CD4-positive, alpha-beta T cell treated with Interleukin-12 subunit alpha and Interleukin-12 subunit beta, for 1 hour (primary cell): ENCODE results near the gene GSPT1.

Source experiments
- DNase-seq: peaks from one replicate; pipeline ENCODE4 v3.0.0-alpha.2; 2020

GSPT1 gene

DNA sequence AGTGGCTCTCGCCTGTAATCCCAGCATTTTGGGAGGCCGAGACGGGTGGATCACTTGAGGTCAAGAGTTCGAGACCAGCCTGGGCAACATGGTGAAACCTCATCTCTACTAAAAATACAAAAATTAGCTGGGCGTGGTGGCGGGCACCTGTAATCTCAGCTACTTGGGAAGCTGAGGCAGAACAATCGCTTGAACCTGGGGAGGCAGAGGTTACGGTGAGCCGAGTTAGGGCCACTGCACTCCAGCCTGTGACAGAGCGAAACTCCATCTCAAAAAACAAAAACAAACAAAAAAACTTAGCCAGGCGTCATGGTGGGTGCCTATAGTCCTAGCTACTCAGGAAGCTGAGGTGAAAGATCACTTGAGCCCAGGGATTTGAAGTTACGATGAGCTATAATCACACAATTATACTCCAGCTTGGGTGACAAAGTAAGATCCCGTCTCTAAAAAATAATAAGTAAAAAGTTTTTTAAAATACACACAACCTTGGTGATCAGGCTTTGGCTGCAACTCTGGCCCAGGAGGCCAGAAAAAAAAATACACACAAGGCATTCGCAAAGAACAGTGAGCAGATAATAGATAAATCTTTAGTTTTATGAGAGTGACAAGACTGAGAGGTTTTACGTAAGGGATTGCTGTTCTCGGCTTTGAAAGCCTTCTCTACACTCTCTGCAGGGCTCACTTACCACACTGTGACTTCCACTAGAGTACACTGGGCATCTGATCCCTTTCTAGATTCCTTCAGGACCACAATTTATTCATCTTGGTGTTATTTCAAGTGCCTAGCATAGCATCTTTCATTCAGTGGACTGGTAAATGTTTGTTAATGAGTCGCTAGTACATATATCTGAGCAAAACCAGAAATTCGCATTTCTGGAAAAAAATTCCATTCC, 5.9 kb downstream of the GSPT1 start:
- no peak for DNase-seq

- DNase-seq, result no peak
Measured at GRCh38 chr16:11907160-11907970, 8.4 kb downstream of the GSPT1 start.

GRCh38 chr16:11903906-11904305, 11.8 kb downstream of the GSPT1 start:
- no peak for DNase-seq

DNA sequence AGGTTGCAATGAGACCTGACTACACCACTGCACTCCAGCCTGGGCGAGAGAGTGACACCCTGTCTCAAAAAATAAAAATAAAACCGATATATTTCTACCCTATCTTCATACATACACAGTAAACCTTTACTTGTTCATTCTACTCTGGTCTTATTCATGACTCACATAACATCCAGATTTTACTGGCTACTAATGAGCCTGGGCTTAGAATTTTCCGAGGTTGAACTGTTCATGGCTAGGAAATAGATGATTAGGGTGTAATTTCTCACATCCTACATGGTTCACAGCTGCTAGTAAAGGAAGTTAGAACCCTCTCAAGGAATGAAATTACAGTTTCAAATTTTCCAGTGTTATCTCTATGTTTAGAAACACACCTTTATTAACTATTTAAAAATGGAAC, 14.7 kb downstream of the GSPT1 start:
- DNase-seq, result no peak

GRCh38 chr16:11896486-11897176, 19.1 kb downstream of the GSPT1 start:
- DNase-seq, result no peak

DNA sequence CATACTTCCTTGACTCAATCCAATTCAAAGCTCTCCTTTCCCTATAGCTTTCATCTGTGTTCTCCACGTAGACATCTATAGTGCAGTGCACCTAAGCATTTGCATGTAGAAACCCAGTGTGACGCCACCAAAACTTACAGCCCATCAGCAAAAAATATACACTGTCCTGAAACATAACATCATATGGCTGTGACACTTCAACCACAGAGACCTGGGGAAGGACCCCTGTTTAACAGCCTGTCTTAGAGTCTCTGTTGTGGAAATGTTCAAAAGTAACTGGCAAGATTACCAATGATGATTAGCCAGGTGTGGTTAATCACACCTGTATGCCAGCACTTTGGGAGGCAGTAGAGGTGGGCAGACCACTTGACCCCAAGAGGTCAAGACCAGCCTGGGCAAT, 22.2 kb downstream of the GSPT1 start:
- DNase-seq, result no peak

- no peak for DNase-seq
Measured at GRCh38 chr16:11892761-11893160, 23.0 kb downstream of the GSPT1 start.

DNA sequence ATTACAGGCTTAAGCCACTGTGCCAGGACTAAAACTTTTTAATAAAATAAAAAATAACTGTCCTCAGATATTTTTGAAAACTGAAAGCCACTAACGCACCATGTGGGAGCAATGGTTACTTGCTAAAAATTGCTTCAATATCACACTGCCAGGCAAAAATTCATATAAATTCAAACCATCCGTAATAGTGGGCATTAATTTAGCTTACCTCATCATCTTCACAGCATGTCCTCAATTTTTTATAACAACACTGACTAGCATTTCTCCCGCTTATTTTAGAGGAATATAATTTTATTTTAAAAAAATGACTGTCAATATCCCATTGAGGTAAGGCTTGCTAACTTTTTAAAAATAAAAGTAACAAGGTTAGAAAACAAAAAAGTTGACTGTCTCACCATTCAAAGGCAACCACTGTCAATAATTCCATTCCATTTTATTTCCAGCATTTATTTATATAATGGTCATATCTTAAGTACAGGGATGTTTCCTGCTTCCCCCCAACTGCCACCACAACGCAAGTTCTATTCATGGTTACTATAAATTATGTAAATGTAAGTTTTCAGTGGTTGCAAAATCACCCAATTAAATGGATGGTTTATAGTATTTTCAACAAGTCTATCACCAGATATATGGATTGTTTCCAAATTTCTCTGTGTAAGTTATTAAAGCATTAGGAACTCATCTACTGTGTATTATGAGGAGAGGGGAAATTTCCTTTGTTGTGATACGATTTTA, 25.4 kb downstream of the GSPT1 start:
- DNase-seq, result no peak

GRCh38 chr16:11886881-11887280, 28.9 kb downstream of the GSPT1 start:
- no peak for DNase-seq

DNA sequence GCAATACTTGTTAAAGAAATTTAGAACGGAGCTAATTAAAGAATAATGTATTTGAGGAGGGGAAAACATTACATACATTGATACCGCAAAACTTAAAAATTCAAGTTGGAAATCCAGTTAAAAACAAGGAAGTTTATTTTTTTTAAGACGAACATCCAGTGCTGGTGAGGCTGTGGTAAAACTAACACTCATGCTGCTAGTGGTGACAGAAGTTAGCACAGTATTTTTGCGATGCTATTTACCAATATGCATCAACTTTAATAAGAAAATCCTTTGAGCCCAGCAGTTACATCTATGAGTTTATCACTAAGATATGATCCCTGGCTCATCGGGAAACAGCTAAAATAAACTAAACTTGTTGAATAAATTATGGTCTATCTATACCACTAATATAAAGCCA, 31.7 kb downstream of the GSPT1 start:
- no peak for DNase-seq

- no peak for DNase-seq
Measured at GRCh38 chr16:11880007-11880406, 35.7 kb downstream of the GSPT1 start.

DNA sequence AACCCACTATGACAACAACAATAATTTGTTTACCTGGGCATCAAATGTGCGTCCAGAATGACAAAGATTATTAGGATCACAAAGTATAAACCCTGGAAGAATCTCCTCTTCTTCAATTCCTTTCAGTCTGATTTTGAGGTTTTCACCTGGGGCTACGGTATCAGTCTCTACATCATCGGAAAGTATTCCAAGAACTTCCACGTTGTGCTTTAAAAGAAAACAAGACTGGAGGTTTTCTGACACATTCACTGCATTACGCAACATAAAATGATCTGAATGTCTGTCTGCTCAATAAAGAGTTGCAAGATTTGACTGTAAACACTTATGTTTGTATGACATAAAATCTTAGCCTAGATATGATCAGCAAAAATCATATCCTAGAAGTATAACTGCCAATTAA, 38.4 kb downstream of the GSPT1 start:
- DNase-seq, result no peak

- DNase-seq, result no peak
Measured at GRCh38 chr16:11876306-11876705, 39.5 kb downstream of the GSPT1 start.

DNA sequence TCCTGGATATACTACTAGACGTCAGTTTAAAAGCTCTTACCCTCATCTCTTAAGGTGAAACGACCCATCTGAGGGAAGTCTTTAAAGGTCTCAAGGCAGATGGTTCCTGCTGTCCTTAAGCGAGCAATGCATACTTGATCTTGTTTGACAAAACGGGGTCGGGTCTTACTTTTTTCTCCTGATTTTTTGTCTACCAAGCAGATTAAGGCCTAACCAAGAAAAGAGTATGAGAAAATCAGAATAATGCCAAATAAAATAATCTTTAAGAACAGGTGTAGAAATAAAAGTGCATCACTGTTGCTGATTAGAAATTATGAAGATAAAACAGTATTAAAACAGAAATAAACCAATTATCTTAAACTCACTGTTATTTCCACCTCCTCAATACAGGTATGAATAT, 40.0 kb downstream of the GSPT1 start:
- DNase-seq, result no peak

DNA sequence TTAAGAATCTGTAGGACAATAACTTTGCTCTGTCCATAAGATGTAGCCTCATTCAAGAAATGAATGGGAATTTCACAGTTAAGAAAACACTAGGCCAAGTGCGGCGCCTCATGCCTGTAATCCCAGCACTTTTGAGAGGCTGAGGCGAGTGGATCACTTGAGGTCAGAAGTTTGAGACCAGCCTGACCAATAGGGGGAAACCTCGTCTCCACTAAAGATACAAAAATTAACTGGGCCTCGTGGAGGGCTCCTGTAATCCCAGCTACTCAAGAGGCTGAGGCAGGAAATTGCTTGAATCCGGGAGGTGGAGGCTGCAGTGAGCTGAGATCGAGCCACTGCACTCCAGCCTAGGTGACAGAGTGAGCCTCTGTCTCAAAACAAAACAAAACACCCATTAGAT, 44.6 kb downstream of the GSPT1 start:
- DNase-seq, result no peak

DNA sequence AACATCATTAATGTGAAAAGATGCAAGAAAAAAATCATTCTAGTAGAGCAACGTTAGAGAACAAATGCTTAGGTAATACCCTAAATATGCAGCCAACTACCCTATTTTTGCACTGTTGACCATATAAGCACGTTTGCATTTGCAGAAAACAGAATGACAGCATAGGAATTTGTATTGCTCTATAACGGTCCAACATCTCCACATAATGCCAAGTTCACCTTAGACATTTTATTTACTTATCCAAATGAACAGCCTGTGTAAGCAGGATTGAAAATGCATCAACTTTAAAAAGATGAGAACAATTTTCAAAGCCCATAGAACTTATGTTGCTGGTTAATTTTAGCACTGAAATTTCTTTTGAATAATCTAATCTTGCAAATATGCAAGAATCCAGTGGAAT, 45.4 kb downstream of the GSPT1 start:
- no peak for DNase-seq

GRCh38 chr16:11869353-11870228, 46.2 kb downstream of the GSPT1 start:
- DNase-seq, result no peak

DNA sequence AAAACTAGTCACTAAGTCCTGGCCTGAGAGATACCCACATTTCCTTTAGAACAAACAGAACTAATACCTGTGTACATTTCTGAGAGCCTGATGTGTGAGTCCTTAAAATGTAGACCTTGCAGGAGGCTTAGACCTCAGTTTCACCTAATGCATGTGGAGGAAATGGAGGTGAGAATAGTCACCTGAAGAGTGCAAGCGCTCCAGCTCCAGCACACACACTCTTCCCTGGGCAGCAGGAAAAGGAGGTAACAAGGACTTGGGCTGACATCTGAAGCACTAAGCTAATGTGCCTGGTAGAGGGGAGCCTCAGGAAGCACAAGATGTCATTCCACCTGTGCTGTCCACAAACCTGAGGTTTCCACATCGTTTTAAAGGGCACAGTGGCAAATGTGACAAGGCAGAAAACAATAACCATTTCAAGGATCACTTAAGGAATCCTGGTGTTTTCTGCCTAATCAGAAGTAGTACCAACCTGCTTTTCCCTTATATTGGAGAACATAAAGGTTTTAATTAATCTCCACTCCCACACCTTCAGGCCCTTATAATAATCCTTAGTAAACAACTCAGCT, 47.3 kb downstream of the GSPT1 start:
- no peak for DNase-seq

DNA sequence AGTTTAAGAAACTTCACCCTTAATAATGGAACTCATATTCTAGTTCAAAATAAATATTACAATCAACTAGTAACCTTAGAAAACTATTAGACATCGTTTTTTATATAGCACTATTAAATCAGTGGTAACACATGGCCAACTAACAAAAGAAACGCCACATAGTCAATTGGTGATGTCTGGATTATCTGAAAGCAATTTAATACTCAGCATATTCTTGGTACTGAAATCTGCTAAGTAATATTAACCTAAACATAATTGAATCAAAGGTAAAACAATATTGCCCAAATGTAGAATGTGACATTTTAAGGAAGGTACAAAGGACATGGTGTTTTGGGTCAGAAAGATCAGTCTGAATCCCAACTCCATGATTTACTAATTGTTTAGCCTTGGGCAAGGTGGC, 53.3 kb downstream of the GSPT1 start:
- DNase-seq, result no peak

DNA sequence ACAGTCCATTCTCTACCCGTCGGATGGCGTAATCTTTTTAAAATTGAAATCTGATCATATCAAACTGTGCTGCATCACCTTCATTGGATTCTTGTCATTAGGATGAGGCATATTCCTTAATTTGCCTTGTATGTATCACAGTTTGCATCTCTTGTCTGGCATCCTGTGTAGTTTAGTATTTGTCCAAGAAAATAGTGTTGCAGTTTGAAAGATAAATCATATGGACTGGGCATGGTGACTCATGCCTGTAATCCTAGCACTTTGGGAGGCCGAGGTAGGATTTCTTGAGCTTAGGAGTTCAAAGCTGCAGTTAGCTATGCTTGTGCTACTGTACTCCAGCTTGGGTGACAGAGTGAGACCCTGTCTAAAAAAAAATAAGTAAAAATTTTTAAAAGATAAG, 58.6 kb downstream of the GSPT1 start:
- no peak for DNase-seq

DNA sequence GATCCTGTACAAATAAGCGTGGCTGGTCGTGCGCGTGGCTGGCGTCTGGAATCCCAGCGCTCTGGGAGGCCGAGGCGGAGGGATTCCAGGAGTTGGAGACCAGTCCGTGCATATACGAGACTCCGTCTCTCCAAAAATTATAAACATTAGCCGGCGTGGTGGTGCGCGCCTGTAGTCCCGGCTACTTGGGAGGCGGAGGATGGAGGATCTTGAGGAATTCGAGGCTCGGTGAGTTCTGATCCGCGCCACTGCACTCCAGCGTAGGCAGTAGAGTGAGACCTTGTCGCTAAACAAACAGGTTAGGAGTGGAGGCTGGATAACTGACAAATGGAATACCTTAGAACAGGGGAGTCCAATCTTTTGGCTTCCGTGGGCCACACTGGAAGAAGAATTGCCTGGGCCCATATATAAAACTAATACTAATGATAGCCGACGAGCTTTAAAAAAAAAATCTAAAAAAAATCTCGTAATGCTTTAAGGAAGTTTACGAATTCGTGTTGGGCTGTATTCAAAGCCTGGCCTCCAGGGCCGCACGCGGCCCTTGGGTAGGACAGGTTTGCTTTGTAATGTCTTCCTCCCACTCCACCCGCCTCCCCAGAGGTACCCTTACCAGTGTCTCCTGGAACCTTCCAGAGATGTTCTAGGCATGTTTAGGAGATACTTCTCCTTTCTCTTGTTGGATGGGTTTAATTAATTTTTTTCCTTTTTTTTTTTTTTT, 63.5 kb downstream of the GSPT1 start:
- no peak for DNase-seq
